GM12872 (cell line): Measurements from ENCODE around the gene ARRDC5.

ENCODE experiments used
- TF ChIP-seq, protein P1 (sequence below): IDR thresholded peaks from 3 replicates; pipeline ENCODE4 v1.5.1; 2011; ENCODE audit warnings: low read depth, mild to moderate bottlenecking, low read length, moderate library complexity; ENCODE audit not compliant: insufficient read depth

ARRDC5 gene

DNA sequence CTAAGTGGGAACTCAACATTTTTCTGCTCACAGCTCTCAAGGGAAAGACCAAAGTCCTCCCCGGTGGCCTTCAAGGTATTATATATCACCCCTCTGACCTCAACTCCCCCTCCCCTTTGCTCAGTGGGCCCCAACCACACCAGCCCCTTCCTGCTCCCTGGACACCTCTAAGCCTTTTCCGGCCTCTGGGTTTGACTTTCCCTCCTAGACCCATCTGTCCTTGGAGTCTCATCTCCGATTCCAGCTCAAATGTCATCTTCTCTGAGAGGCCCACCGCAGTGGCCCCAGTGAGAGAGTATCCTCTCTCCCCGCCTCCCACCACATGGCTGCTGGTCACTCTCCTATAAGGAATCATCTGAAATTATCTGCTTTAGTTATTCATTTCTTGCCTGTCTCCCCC, 5.7 kb upstream of the ARRDC5 start:
- TF ChIP-seq, protein P1, sequence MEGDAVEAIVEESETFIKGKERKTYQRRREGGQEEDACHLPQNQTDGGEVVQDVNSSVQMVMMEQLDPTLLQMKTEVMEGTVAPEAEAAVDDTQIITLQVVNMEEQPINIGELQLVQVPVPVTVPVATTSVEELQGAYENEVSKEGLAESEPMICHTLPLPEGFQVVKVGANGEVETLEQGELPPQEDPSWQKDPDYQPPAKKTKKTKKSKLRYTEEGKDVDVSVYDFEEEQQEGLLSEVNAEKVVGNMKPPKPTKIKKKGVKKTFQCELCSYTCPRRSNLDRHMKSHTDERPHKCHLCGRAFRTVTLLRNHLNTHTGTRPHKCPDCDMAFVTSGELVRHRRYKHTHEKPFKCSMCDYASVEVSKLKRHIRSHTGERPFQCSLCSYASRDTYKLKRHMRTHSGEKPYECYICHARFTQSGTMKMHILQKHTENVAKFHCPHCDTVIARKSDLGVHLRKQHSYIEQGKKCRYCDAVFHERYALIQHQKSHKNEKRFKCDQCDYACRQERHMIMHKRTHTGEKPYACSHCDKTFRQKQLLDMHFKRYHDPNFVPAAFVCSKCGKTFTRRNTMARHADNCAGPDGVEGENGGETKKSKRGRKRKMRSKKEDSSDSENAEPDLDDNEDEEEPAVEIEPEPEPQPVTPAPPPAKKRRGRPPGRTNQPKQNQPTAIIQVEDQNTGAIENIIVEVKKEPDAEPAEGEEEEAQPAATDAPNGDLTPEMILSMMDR: no peak

DNA sequence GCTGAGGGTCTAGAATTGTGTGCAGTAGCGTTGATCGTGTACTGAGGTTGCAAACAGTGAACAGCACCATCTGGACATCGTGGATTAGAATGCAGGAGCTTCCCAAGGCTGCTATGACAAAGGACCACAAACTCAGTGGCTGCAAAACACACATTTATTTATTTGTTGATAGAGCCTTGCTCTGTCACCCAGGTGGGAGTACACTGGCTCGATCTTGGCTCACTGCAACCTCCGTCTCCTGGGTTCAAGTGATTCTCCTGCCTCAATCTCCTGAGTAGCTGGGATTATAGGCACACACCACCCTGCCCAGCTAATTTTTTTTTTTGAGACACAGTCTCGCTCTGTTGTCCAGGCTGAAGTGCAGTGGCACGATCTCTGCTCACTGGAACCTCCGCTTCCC, 4.3 kb upstream of the ARRDC5 start:
- TF ChIP-seq, protein P1: no peak

DNA sequence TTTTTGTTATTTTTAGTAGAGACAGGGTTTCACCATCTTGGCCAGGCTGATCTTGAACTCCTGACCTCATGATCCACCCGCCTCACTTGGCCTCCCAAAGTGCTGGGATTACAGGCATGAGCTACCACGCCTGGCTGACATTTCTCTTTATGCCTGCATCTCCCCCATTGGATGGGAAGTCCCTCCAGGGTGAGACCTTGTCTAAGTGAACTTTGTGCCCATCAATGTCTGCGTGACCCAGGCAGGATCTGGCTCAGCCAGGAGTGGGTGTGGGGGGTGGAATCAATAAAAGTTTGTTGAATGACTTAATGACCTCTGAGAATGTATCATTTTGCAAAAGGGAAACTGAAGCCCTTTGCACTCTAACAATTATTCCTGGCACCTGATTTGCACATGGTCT, 1.8 kb upstream of the ARRDC5 start:
- TF ChIP-seq, protein P1: no peak

DNA sequence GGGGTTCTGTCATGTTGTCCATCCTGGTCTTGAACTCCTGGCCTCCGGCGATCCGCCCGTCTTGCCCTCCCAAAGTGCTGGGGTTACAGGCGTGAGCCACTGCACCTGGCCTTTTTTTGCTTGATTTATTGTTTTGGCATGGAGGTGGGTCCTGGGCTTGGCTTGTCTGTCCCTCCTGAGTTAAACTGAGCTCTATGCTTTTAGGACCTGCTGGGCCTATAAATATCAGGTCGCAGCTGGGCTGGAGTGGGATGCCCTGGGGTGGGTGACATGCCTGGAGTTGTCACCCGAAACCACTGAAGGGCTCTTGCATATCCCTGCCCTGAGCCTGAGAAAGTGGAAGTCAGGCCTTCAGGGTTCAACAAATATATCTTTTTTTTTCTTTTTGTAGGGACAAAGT, 5.5 kb downstream of the ARRDC5 start:
- TF ChIP-seq, protein P1: no peak

DNA sequence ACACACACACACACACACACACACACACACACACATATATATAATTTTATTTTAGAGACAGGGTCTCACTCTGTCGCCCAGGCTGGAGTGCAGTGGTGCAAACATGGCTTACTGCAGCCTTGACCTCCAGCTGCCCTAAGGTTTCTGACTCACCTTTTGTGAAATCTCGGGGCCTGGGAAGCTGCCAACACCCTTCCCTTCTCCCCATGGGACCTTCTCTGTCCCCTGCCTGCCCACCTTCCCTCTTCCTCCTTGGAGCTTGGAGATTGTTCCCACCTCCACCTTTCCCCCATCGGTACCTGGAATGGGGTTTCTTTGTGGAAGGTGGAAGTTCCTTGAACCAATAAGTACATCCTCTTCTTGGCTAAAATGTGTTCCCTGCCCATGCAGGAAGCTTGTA, 6.3 kb downstream of the ARRDC5 start:
- TF ChIP-seq, protein P1: no peak

DNA sequence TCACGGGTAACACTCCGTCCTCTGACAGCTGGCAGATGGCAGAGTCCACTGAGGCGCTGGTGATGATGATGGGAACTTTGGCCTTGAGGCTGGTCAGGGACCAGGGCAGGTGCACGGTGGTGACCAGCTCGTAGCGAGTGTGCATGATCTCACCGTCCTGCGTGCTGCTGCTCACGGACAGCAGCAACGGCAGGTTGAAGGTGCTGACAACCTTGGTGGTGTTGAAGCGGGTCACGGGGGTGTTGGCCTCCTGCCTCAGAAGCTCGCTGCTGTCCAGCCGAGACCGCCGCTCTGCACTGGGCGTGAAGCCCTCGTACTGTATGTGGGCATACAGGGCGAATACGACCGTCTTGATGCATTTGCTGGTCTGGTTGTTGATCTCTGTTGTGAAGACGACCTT, 11.6 kb downstream of the ARRDC5 start:
- TF ChIP-seq, protein P1: no peak

DNA sequence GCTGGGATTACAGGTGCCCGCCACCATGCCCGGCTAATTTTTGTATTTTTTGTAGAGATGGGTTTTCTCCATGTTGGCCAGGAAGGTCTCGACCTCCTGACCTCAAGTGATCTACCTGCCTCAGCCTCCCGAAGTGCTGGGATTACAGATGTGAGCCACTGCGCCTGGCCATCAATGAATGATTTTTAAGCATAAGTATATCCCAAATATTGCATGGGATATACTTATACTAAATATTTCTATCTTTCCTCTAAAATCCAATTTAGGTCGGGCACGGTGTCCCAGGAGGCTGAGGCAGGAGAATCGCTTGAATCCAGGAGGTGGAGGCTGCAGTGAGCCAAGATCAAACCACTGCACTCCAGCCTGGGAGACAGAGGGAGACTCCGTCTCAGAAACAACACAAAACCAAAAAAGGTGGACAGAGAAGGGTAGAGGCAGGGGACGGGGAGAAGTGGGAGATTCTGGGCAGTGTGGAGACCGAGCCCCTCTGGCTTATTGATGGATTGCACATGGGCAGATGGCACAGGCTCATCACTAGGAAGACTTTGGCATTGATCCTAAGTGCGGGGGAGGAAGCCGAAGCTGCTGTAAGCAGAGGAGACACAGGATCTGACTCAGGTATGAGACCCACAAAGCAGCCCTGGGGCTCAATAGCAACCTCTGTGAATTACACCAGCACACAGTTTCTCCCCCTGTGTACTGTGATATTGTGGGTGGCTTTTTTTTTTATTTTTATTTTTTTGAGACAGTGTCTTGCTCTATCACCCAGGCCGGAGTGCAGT, 13.5 kb downstream of the ARRDC5 start:
- TF ChIP-seq, protein P1: no peak

DNA sequence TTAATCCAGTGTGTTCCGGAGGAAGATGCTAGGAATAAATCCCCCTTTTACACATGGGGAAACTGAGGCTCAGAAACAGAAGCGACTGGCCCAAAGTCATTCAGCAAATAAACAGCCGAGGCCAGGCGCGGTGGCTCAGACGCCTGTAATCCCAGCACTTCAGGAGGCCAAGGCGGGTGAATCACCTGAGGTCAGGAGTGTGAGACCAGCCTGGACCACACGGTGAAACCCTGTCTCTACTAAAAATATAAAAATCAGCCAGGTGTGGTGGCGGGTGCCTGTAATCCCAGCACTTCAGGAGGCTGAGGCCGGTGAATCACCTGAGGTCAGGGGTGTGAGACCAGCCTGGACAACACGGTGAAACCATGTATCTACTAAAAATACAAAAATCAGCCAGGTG, 23.7 kb downstream of the ARRDC5 start:
- TF ChIP-seq, protein P1: no peak
